Suprapubic skin (tissue), 4 donors: ENCODE data around the gene PDCD6IP. TPM values are rescaled to one million over a fixed set of nuclear protein-coding genes. Genes with fewer than 3 reads are reported as not detected.

Source experiments
- DNase-seq, 2 donors: peaks; one replicate each; pipeline ENCODE4 v3.0.0-alpha.2; 2019; ENCODE audit warnings: low spot score in 2 of 2
- H3K27ac ChIP-seq: fragments of 200-600 bp; sonication (generic); one replicate; pipeline ENCODE4 v1.5.1; 2019
- H3K27me3 ChIP-seq: fragments of 200-600 bp; sonication (generic); one replicate; pipeline ENCODE4 v1.5.1; 2019
- H3K36me3 ChIP-seq: fragments of 200-600 bp; sonication (generic); one replicate; pipeline ENCODE4 v1.5.1; 2019
- H3K4me1 ChIP-seq: fragments of 200-600 bp; sonication (generic); one replicate; pipeline ENCODE4 v1.5.1; 2019
- H3K4me3 ChIP-seq: fragments of 200-600 bp; sonication (generic); one replicate; pipeline ENCODE4 v1.5.1; 2019; ENCODE audit warnings: mild to moderate bottlenecking
- H3K9me3 ChIP-seq: fragments of 200-600 bp; sonication (generic); one replicate; pipeline ENCODE4 v1.5.1; 2019
- EP300 ChIP-seq: sonication (generic); formaldehyde crosslinking; IDR thresholded peaks from one replicate; pipeline ENCODE4 v1.6.1; 2017; ENCODE audit warnings: antibody characterized with exemption
- POLR2A ChIP-seq, 2 donors: fragments of 450-650 bp; IDR thresholded peaks; one replicate each; pipeline ENCODE4 v1.6.1; 2017; ENCODE audit warnings: antibody characterized with exemption in 2 of 2, mild to moderate bottlenecking in 2 of 2, moderate library complexity in 2 of 2
- POLR2AphosphoS5 ChIP-seq, 3 donors: sonication (generic); formaldehyde crosslinking; IDR thresholded peaks; one replicate each; pipeline ENCODE4 v1.6.1; 2017; ENCODE audit warnings: antibody characterized with exemption in 3 of 3
- WGBS: methylation state at CpG from one replicate; pipeline ENCODE4 v1.1.5; 2018; 5-methylcytosine and 5-hydroxymethylcytosine counted together
- total RNA-seq, 4 donors: library from RNA; depleted of rRNA; stranded (reverse); fragments of >200 nt; gene quantifications; one replicate each; pipeline ENCODE4 v1.1.0, GENCODE V29; 2016
- TF ChIP-seq, protein P1 (sequence below), 2 donors: fragments of 200-600 bp in 1 of 2; fragments of 450-650 bp in 1 of 2; sonication (generic) in 1 of 2; IDR thresholded peaks; one replicate each; pipeline ENCODE4 v1.5.1; 2016 to 2019; ENCODE audit warnings: antibody characterized with exemption in 2 of 2, mild to moderate bottlenecking in 1 of 2, moderate library complexity in 1 of 2

The PDCD6IP gene
- total RNA-seq, 4 donors from 2014 or later, result 117 to 174 (median 135) TPM

DNA sequence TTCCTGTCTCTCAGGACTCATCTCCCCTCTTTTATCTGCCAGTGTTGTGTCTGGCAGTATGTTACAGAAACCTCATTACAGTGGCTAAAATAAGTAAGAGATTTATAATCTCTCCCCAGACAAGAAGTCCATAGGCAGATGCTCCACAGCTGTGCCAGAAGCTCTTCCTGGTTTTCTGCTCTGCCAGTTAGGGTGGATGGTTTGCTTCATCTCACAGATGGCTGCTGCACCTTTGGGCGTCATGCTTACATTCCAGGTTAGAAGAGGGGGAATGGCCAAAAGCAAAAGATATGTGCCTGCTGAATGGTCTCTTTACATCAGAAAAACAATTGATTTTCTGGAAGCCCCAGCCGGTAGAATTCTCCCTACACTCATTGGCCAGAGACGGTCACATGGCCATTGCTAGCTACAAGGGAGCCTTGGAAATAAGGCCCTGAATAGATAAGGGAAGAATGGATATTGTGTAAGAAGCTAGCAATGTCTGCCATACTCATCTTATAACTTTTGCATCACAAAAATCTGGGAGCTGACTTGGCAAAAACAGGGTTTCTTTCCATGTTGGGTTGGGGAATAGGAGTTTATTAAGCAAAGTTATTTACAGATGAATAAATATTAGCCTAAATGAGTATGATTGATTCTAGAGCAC lies 91.1 kb downstream of the PDCD6IP start:
- no peak overlapping the region for H3K4me3 ChIP-seq
- H3K27me3 ChIP-seq, result no peaks in the 10 kb centered on the region
- H3K4me1 ChIP-seq, result no peaks in the 10 kb centered on the region
- WGBS, result 81% methylated on average over 3 of the region's 3 CpGs
- no peaks in the 10 kb centered on the region for H3K36me3 ChIP-seq
- no peaks in the 10 kb centered on the region for H3K9me3 ChIP-seq
- TF ChIP-seq POLR2AphosphoS5 (IDR thresholded peaks at IDR 0.05) (no peak), EP300 (no peak), POLR2A (IDR thresholded peaks at IDR 0.05) (no peak)
- TF ChIP-seq, protein P1, sequence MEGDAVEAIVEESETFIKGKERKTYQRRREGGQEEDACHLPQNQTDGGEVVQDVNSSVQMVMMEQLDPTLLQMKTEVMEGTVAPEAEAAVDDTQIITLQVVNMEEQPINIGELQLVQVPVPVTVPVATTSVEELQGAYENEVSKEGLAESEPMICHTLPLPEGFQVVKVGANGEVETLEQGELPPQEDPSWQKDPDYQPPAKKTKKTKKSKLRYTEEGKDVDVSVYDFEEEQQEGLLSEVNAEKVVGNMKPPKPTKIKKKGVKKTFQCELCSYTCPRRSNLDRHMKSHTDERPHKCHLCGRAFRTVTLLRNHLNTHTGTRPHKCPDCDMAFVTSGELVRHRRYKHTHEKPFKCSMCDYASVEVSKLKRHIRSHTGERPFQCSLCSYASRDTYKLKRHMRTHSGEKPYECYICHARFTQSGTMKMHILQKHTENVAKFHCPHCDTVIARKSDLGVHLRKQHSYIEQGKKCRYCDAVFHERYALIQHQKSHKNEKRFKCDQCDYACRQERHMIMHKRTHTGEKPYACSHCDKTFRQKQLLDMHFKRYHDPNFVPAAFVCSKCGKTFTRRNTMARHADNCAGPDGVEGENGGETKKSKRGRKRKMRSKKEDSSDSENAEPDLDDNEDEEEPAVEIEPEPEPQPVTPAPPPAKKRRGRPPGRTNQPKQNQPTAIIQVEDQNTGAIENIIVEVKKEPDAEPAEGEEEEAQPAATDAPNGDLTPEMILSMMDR (IDR thresholded peaks at IDR 0.05), result no peak
- no peak overlapping the region for H3K27ac ChIP-seq
- no peak for DNase-seq

DNA sequence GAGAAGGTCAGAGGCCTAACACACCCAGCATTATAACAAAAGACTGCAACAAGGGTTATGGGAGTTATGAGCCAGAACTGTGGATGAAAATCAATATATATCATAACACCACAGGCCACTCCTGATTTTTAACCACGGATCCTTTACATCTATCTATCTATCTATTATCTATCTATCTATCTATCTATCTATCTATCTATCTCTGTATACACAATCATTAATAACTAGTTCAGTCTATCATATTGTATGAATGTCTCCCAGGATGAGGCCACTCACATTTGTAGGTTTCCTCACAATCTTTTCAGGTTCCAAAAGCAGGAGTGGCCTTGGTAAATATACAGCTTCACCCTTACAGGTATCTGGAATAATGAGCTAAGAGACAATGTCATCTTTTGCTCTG lies 94.2 kb downstream of the PDCD6IP start:
- Histone ChIP-seq H3K9me3 (no peaks in the 10 kb centered on the region), H3K4me1 (no peaks in the 10 kb centered on the region), H3K36me3 (no peaks in the 10 kb centered on the region), H3K27ac (no peak overlapping the region), H3K4me3 (no peak overlapping the region), H3K27me3 (no peaks in the 10 kb centered on the region)
- TF ChIP-seq POLR2A (IDR thresholded peaks at IDR 0.05) (no peak), EP300 (no peak), POLR2AphosphoS5 (IDR thresholded peaks at IDR 0.05) (no peak)
- TF ChIP-seq, protein P1 (IDR thresholded peaks at IDR 0.05), result no peak
- DNase-seq, result no peak
- 83% methylated on average over 1 of the region's 1 CpG for WGBS

DNA sequence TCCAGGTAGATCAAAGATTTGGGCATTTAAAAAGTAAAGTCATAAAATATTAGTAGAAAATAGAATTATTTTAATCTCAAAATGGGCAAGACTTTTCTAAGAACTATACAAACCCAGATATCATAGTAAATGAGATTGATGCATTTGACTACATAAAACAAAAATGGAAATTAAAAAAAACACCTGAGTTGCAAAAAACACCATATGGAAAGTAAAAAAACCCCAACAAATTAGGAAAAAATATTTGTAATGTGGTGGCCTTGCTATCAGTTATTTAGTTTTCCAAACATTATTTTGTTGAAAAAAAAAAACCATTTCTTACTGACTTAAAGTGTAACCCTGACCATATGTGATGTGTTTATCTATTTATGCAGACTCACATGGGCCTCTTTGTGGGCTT lies 97.2 kb downstream of the PDCD6IP start:
- no peaks in the 10 kb centered on the region for H3K27me3 ChIP-seq
- H3K9me3 ChIP-seq, result no peaks in the 10 kb centered on the region
- no peak for DNase-seq
- no peaks in the 10 kb centered on the region for H3K4me1 ChIP-seq
- no peaks in the 10 kb centered on the region for H3K36me3 ChIP-seq
- H3K27ac ChIP-seq, result no peak overlapping the region
- no peak overlapping the region for H3K4me3 ChIP-seq
- no peak for TF ChIP-seq POLR2AphosphoS5 (IDR thresholded peaks at IDR 0.05)
- no peak for TF ChIP-seq EP300
- no peak for TF ChIP-seq POLR2A (IDR thresholded peaks at IDR 0.05)
- TF ChIP-seq, protein P1 (IDR thresholded peaks at IDR 0.05), result no peak

DNA sequence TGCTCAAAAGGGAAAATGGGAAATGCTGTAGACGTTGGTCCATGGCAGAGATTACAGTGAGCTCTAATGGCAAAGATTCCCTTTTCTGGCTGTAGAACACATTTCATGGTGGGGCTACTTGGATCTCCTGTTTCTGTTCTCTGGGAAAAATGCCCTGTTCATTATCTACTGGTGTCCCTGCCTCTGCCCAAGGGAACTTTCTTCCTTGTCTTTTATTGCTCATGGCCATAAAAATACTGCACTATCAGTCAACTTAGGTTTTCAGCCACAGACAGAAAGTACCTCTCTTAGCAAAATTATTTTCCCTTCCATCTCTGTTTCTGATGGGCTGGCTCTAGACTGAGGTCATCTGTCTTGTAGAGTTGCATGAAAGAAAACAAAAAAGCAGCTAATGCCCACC lies 98.9 kb downstream of the PDCD6IP start:
- DNase-seq, result no peak

DNA sequence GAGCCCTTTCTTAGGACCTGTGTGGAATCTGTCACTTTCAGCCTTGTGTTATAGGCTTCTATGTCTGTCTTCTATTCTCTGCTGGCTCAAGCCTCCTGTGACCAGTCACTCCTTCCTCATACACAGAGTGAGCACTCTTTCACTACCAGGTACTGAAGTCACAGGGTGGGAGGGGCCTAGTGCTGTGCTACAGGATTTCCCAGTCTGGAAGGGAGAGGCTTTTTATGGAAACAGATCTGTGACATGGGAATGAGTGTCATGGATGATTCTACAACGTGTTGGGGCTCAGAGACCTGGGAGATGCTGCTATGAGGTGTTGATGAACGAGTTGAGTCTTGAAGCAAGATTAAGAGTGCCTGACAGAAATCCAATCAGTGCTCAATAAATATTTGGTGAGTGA lies 100.5 kb downstream of the PDCD6IP start:
- 60% methylated on average over 2 of the region's 2 CpGs for WGBS
- H3K27me3 ChIP-seq, result no peaks in the 10 kb centered on the region
- no peak for TF ChIP-seq EP300
- TF ChIP-seq POLR2A (IDR thresholded peaks at IDR 0.05), result no peak
- no peak for TF ChIP-seq POLR2AphosphoS5 (IDR thresholded peaks at IDR 0.05)
- TF ChIP-seq, protein P1 (IDR thresholded peaks at IDR 0.05), result no peak
- H3K27ac ChIP-seq, result no peak overlapping the region
- H3K4me1 ChIP-seq, result no peaks in the 10 kb centered on the region
- no peaks in the 10 kb centered on the region for H3K9me3 ChIP-seq
- H3K36me3 ChIP-seq, result no peaks in the 10 kb centered on the region
- no peak for DNase-seq
- H3K4me3 ChIP-seq, result no peak overlapping the region

More for the DNA sequence above, 98.9 kb downstream of the PDCD6IP start:
- Histone ChIP-seq H3K9me3 (no peaks in the 10 kb centered on the region), H3K4me3 (no peak overlapping the region), H3K4me1 (no peaks in the 10 kb centered on the region), H3K27ac (no peak overlapping the region), H3K27me3 (no peaks in the 10 kb centered on the region), H3K36me3 (no peaks in the 10 kb centered on the region)
- TF ChIP-seq EP300, result no peak
- 46% methylated on average over 1 of the region's 1 CpG for WGBS

DNA sequence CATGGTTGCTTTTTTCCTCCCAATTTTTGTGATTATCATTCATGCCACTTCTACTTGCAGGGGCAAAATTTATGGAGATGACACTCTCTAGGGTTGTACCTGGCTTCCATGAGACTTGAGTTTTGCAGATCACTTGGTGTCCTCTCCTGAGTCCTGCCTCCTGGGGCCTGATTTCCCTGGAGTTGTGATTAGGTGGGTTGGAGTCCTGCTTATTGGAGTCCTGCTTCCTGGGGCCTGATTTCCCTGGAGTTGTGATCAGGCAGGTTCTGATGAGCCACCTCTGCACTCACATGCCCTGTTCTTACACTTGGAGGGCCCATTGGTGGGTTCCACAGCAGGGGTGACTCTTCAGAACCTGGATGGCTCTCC lies 102.0 kb downstream of the PDCD6IP start:
- no peaks in the 10 kb centered on the region for H3K4me1 ChIP-seq
- H3K36me3 ChIP-seq, result no peaks in the 10 kb centered on the region
- no peak for DNase-seq
- H3K9me3 ChIP-seq, result no peaks in the 10 kb centered on the region
- H3K27me3 ChIP-seq, result no peaks in the 10 kb centered on the region
- no peak overlapping the region for H3K4me3 ChIP-seq
- TF ChIP-seq, protein P1 (IDR thresholded peaks at IDR 0.05), result no peak
- no peak for TF ChIP-seq POLR2AphosphoS5 (IDR thresholded peaks at IDR 0.05)
- TF ChIP-seq EP300, result no peak
- no peak for TF ChIP-seq POLR2A (IDR thresholded peaks at IDR 0.05)
- no peak overlapping the region for H3K27ac ChIP-seq
